B cell (primary cell): Measurements from ENCODE around the gene CCNA2.

Experiments used
- EZH2 ChIP-seq: IDR thresholded peaks from 2 replicates; pipeline ENCODE4 v1.6.1; 2012; ENCODE audit warnings: borderline replicate concordance, low read depth, mild to moderate bottlenecking, moderate library complexity, low read length; ENCODE audit not compliant: insufficient read depth, poor library complexity, severe bottlenecking
- TF ChIP-seq, protein P1 (sequence below): fragments of 200-600 bp; IDR thresholded peaks from one replicate; pipeline ENCODE4 v1.8.0; 2022; ENCODE audit warnings: antibody characterized with exemption, mild to moderate bottlenecking

DNA sequence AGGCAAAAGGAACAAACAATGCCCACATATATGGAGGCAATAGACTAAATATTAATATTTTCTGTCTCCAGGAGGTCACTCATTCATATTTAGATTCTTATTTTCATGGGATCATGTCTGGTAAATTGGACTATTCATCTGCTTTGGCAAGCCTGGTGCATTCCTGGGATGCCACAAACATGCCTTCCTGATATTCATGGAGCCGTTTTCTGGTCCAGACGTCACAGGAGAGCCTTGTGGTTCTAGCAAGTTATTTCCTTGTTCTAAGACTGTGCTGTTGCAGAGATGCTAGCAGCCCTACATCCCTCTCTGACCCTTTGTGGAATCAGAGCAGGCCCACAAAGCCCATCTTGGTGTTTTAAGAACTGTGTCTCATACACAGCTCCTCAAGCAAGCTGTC is 38.7 kb downstream of the CCNA2 start:
- TF ChIP-seq, protein P1, sequence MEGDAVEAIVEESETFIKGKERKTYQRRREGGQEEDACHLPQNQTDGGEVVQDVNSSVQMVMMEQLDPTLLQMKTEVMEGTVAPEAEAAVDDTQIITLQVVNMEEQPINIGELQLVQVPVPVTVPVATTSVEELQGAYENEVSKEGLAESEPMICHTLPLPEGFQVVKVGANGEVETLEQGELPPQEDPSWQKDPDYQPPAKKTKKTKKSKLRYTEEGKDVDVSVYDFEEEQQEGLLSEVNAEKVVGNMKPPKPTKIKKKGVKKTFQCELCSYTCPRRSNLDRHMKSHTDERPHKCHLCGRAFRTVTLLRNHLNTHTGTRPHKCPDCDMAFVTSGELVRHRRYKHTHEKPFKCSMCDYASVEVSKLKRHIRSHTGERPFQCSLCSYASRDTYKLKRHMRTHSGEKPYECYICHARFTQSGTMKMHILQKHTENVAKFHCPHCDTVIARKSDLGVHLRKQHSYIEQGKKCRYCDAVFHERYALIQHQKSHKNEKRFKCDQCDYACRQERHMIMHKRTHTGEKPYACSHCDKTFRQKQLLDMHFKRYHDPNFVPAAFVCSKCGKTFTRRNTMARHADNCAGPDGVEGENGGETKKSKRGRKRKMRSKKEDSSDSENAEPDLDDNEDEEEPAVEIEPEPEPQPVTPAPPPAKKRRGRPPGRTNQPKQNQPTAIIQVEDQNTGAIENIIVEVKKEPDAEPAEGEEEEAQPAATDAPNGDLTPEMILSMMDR: no peak
- TF ChIP-seq EZH2: no peak
